ENCODE measurements around the gene BLOC1S4.

DNA sequence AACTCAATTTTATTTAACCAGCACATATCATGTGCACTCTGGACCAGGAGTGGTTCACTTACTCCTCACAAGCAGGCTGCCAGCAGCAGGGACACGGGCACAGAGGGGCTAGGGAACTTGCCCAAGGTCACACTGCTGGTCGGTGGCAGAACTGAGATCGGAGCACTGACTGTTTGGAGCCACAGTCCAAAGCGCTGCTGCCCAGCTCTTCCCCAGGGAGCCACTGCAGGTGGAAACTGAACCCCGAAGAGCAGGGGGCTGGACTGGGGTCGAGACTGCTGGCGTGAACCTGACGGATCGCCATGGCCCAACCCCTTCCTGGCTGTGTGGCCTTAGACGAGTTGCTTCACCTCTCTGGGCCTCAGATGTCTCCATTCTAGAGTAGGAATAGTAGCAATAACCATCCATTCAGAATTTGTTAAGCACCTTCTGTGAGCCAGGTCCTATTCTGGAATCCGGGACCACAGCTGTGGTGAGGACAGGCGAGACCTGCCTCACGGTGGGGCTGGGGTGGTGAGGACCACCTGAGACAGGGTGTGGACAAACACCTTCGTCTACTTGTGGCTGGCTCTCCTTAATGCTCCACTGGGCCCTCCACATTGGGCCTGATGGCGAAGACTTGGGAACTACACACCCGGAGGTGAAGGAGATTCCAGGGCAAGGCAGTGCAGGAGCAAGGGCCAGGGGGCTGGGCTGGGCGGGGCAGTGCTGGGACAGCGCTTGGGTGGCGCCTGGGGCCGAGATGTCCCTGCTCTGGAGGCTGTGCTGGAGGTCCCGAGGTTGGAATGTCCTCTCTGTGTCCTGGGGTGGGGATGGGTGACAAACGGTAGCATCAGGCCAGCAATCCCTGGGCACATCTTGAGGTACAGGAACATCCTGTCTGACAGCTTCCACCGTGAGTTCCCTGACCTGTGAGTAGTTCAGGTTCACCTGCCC lies 34.6 kb downstream of the BLOC1S4 start:
- TF ChIP-seq, protein P1, sequence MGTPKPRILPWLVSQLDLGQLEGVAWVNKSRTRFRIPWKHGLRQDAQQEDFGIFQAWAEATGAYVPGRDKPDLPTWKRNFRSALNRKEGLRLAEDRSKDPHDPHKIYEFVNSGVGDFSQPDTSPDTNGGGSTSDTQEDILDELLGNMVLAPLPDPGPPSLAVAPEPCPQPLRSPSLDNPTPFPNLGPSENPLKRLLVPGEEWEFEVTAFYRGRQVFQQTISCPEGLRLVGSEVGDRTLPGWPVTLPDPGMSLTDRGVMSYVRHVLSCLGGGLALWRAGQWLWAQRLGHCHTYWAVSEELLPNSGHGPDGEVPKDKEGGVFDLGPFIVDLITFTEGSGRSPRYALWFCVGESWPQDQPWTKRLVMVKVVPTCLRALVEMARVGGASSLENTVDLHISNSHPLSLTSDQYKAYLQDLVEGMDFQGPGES (IDR thresholded peaks at IDR 0.05; ENCODE audit: low read depth, low read length), result no peak
- no peak for TF ChIP-seq TEAD4 (IDR thresholded peaks at IDR 0.05; ENCODE audit: borderline replicate concordance, insufficient read depth)
- TF ChIP-seq, protein P2, sequence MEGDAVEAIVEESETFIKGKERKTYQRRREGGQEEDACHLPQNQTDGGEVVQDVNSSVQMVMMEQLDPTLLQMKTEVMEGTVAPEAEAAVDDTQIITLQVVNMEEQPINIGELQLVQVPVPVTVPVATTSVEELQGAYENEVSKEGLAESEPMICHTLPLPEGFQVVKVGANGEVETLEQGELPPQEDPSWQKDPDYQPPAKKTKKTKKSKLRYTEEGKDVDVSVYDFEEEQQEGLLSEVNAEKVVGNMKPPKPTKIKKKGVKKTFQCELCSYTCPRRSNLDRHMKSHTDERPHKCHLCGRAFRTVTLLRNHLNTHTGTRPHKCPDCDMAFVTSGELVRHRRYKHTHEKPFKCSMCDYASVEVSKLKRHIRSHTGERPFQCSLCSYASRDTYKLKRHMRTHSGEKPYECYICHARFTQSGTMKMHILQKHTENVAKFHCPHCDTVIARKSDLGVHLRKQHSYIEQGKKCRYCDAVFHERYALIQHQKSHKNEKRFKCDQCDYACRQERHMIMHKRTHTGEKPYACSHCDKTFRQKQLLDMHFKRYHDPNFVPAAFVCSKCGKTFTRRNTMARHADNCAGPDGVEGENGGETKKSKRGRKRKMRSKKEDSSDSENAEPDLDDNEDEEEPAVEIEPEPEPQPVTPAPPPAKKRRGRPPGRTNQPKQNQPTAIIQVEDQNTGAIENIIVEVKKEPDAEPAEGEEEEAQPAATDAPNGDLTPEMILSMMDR (IDR thresholded peaks at IDR 0.05), result no peak
- no peak for TF ChIP-seq GABPA (IDR thresholded peaks at IDR 0.05; ENCODE audit: low read depth)
- TF ChIP-seq SIN3A (IDR thresholded peaks at IDR 0.05; ENCODE audit: borderline replicate concordance, low read depth, low read length), result no peak
- no peak for TF ChIP-seq FOXM1 (IDR thresholded peaks at IDR 0.05; ENCODE audit: low read depth)
- TF ChIP-seq RFX5 (IDR thresholded peaks at IDR 0.05; ENCODE audit: low read length), result no peak
